Psoas muscle (tissue), 8 donors: ENCODE data around the gene MCMBP. TPM values are rescaled to one million over a fixed set of nuclear protein-coding genes. Genes with fewer than 3 reads are reported as not detected.

Experiments used
- ATAC-seq, 4 donors: fragments of 200-7000 bp; cut with Tn5 transposase; one replicate each; pipeline ENCODE4 v1.9.1; 2020; ENCODE audit warnings: moderate library complexity in 3 of 4, mild to moderate bottlenecking in 2 of 4
- DNase-seq, 2 donors: peaks; one replicate each; pipeline ENCODE4 v3.0.0-alpha.2; 2020
- H3K27ac ChIP-seq: fragments of 200-600 bp; one replicate; pipeline ENCODE4 v1.8.0; 2022
- H3K27me3 ChIP-seq, 3 donors: fragments of 200-600 bp in 1 of 3; one replicate each; pipeline versions ENCODE4 v1.6.1 to v1.8.0; 2013 to 2022; ENCODE audit warnings: low read length in 2 of 3, mild to moderate bottlenecking in 2 of 3, moderate library complexity in 1 of 3; ENCODE audit not compliant: insufficient read depth in 3 of 3
- H3K36me3 ChIP-seq, 2 donors: fragments of 200-600 bp in 1 of 2; one replicate each; pipeline versions ENCODE4 v1.6.1 to v1.8.0; 2013 to 2022; ENCODE audit warnings: low read depth in 1 of 2, mild to moderate bottlenecking in 1 of 2, moderate library complexity in 1 of 2; ENCODE audit not compliant: insufficient read depth in 1 of 2
- H3K4me1 ChIP-seq: fragments of 200-600 bp; one replicate; pipeline ENCODE4 v1.8.0; 2022
- H3K4me3 ChIP-seq: fragments of 200-600 bp; one replicate; pipeline ENCODE4 v1.8.0; 2022; ENCODE audit warnings: mild to moderate bottlenecking
- H3K9me3 ChIP-seq: fragments of 200-600 bp; one replicate; pipeline ENCODE4 v1.8.0; 2022
- WGBS, 3 donors: extraction: QIAGEN DNeasy Blood & Tissue Kit; methylation state at CpG; one replicate each; pipeline versions ENCODE4 v1.1.6 to v1.1.7; 2013; 5-methylcytosine and 5-hydroxymethylcytosine counted together
- intact Hi-C, 2 donors: fragments of 100-400 bp; cut with DNase I; formaldehyde crosslinking; loops; one replicate each; pipeline versions ENCODE4 v1.11.0 to v1.14.2; 2022
- polyA plus RNA-seq, 3 donors: library from polyadenylated mRNA; stranded (reverse); fragments of 200-250 nt; gene quantifications; one replicate each; pipeline ENCODE4 v1.2.3, GENCODE V29; 2013
- total RNA-seq, 4 donors: library from RNA; stranded (reverse); fragmentation: NEBNext Ultra II Directional in 2 of 4; extraction: Animal tissue kit (Norgen Biotek cat#: 25700) in 2 of 4; gene quantifications; one replicate each; pipeline versions ENCODE4 v1.2.1 to v1.2.4, GENCODE V29; 2021 to 2023
- TF ChIP-seq, protein P1 (sequence below): fragments of 200-600 bp; IDR thresholded peaks from one replicate; pipeline ENCODE4 v1.8.0; 2022; ENCODE audit warnings: antibody characterized with exemption
- donor health status: healthy with polysubstance abuse.
- donor health status: DM: no; HTN: no; CAD: no; lungs with moderate emphysema.
- donor health status: Bipolar disorder and iron deficiency.
- donor health status: healthy.
- donor health status: DM: yes; HTN: yes; CAD: no.
- donor health status: DM: no; HTN: no; CAD: no.
- donor health status: DM: no; HTN: no; CAD: no.
- donor health status: DM: yes; HTN: yes; CAD: no.

MCMBP gene
- total and polyA plus RNA-seq, 7 donors, result 23.0 to 43.8 (median 37.8) TPM

DNA sequence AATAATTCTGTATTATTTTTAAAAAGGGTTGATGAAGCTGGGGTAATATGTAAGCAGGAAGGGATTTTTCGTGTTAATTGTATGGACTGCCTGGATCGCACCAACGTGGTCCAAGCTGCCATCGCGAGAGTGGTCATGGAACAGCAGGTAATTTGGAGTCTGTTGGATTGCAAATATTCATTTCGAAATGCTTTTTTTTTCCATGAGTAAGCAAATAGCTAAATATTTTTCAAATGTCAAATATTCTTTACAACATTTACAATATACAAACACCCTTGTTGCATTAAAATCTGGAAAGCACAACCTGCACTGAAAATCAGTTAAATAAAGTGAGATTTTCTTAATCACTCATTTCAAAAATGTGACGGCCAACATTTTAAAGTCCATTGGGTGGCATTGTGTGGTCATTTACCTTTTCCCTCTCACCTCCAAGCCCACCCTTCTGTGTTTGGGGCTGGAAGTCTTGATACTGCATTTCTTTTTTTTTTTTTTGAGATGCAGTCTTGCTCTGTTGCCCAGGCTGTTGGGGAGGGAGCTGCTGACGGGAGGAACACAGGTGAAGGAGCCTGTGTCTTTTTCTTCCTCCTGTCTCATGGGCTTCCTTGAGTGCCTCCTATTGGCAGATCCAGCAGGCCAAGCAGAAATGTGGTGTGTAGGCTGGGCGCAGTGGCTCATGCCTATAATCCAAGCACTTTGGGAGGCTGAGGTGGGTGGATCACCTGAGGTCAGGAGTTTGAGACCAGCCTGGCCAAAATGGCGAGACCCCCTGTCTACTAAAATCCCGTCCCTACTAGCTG is 66.1 kb downstream of the MCMBP start:
- TF ChIP-seq, protein P1, sequence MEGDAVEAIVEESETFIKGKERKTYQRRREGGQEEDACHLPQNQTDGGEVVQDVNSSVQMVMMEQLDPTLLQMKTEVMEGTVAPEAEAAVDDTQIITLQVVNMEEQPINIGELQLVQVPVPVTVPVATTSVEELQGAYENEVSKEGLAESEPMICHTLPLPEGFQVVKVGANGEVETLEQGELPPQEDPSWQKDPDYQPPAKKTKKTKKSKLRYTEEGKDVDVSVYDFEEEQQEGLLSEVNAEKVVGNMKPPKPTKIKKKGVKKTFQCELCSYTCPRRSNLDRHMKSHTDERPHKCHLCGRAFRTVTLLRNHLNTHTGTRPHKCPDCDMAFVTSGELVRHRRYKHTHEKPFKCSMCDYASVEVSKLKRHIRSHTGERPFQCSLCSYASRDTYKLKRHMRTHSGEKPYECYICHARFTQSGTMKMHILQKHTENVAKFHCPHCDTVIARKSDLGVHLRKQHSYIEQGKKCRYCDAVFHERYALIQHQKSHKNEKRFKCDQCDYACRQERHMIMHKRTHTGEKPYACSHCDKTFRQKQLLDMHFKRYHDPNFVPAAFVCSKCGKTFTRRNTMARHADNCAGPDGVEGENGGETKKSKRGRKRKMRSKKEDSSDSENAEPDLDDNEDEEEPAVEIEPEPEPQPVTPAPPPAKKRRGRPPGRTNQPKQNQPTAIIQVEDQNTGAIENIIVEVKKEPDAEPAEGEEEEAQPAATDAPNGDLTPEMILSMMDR, result no peak
- peaks cover 9% of the 10 kb centered on the region for H3K4me1 ChIP-seq
- no peak overlapping the region for H3K27ac ChIP-seq
- peaks cover 0 to 50% of the 10 kb centered on the region in 2 donors for H3K36me3 ChIP-seq
- H3K27me3 ChIP-seq, result no peaks in the 10 kb centered on the region
- WGBS, 3 donors, result 94 to 97% (median 96%) methylated on average over 11 of the region's 11 CpGs
- intact Hi-C loops, result loop anchor here in 1 of 2 donors (5.0 kb wide), 1 partner anchor 54 kb away; no protein-coding TSS in a partner anchor
- no peak overlapping the region for H3K4me3 ChIP-seq
- DNase-seq, result no peak
- ATAC-seq, result no peak
- no peaks in the 10 kb centered on the region for H3K9me3 ChIP-seq

DNA sequence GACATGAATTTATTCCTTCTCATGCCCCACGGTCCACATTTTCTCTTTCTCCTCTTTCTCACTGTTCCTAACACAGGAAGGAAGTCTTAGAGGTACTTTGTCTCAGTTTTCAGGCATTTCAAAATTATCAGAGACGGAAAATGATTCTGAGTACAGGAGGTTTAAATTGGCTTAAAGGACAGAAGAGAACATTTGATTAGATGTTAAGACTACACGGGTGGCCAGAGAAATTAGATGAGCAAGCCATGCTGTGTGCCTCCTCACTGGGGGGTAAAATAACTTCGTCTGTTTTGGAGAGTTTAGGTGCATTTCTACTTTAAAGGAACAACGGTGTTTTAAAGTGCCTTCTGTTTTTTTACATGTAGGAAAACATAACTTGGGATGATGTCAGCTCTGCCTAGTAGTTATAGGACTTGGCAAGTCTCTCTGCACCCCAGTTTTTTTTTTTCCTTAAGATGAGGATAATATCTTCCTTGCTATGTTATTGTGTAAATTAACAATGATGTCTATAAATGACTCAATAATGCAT is 66.9 kb downstream of the MCMBP start:
- Histone ChIP-seq H3K4me3 (no peak overlapping the region), H3K27ac (no peak overlapping the region), H3K36me3 (peaks cover 0 to 46% of the 10 kb centered on the region in 2 donors), H3K4me1 (peaks cover 9% of the 10 kb centered on the region), H3K27me3 (no peaks in the 10 kb centered on the region), H3K9me3 (no peaks in the 10 kb centered on the region)
- TF ChIP-seq, protein P1, result no peak
- no peak for ATAC-seq
- no peak for DNase-seq
- intact Hi-C loops, result loop anchor here in 1 of 2 donors (5.0 kb wide), 1 partner anchor 53 kb away; no protein-coding TSS in a partner anchor
- WGBS, 3 donors, result 72 to 73% (median 72%) methylated on average over 5 of the region's 5 CpGs

DNA sequence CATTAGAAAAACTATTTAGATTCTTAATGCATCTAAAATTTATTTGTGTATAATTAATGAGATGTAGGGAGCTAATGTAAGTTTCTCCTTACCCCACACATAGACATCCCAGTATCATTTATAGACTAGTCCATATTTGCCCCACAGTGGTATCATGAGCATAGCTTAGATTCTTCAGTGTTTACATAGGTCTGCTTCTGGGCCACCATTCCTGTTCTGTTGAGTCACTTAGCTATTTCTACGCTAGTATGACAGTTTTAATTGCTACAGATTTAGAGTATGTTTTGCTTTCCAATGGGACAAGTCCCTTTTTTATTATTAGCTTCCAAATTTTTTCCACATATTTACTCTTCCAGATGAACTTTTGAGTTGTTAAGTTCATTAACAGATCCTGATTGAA is 69.4 kb downstream of the MCMBP start:
- Histone ChIP-seq H3K4me3 (no peak overlapping the region), H3K27me3 (no peaks in the 10 kb centered on the region), H3K27ac (peak overlapping the region; percentile 21), H3K4me1 (peaks cover 9% of the 10 kb centered on the region), H3K9me3 (no peaks in the 10 kb centered on the region), H3K36me3 (peaks cover 0 to 45% of the 10 kb centered on the region in 2 donors)
- TF ChIP-seq, protein P1, result no peak
- 44 to 78% (median 69%) methylated on average over 1 of the region's 1 CpG for WGBS, 3 donors
- ATAC-seq (peak; percentile 61 to 91 (median 83)), DNase-seq (no peak)
- intact Hi-C loops, result no loop called here

DNA sequence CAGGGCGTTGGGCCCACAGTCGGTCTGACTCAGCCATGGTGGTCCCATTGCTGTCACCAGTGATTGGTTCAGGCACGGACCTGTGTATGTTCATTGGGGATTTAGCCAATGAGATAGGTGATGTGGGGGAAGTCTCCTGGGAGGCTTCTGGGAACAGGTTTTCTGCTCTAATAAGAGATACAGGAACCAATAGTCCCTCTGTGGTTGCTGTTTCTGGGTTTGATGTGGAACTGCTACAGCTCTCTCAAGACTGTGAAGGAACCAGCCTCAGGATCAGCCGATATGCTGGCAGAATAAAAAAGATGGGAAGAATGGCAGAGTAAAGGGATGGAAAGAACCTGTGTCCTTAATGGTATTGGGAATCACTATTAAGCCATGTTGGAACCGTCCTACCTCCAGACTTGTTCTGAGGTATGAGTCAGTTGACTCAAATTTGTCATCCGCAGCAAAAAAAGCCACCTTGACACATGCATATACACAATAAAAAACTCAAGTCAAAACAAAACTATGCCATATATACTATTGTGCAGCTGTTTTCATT is 70.6 kb downstream of the MCMBP start:
- Histone ChIP-seq H3K27ac (no peak overlapping the region), H3K27me3 (no peaks in the 10 kb centered on the region), H3K36me3 (peaks cover 0 to 37% of the 10 kb centered on the region in 2 donors), H3K4me1 (peaks cover 9% of the 10 kb centered on the region), H3K9me3 (no peaks in the 10 kb centered on the region), H3K4me3 (no peak overlapping the region)
- no peak for ATAC-seq
- 84 to 91% (median 90%) methylated on average over 6 of the region's 6 CpGs for WGBS, 3 donors
- TF ChIP-seq, protein P1, result no peak
- intact Hi-C loops, result no loop called here
- DNase-seq, result no peak
